CD14-positive monocyte (primary cell): ENCODE data around the gene SHROOM2. TPM values are rescaled to one million over a fixed set of nuclear protein-coding genes. Genes with fewer than 3 reads are reported as not detected.

ENCODE experiments used
- DNase-seq, 3 donors: peaks; one replicate each; pipeline ENCODE4 v3.0.0-alpha.2; 2011 to 2022
- H2AFZ ChIP-seq: 2 replicates; pipeline ENCODE4 v1.6.0; 2012; ENCODE audit warnings: mild to moderate bottlenecking, low read depth, low read length, inconsistent platforms; ENCODE audit not compliant: insufficient read depth, poor library complexity, severe bottlenecking
- H3K27ac ChIP-seq, 2 donors: 1 replicate in 1 of 2; 2 replicates in 1 of 2; pipeline ENCODE4 v1.5.1; 2012 to 2013; ENCODE audit warnings: low read length in 2 of 2, control low read depth in 1 of 2, inconsistent platforms in 1 of 2, low read depth in 1 of 2, mild to moderate bottlenecking in 1 of 2
- H3K27me3 ChIP-seq, 2 donors: one replicate each; pipeline versions ENCODE4 v1.6.0 to v1.6.1; 2011 to 2013; ENCODE audit warnings: low read length in 2 of 2; ENCODE audit not compliant: control insufficient read depth in 2 of 2, insufficient read depth in 2 of 2
- H3K36me3 ChIP-seq, 2 donors: replicated peaks in 1 of 2; 1 replicate in 1 of 2; 2 replicates in 1 of 2; pipeline versions ENCODE4 v1.5.1 to v1.6.1; 2012 to 2013; ENCODE audit warnings: low read length in 2 of 2, control low read depth in 1 of 2, inconsistent platforms in 1 of 2, mild to moderate bottlenecking in 1 of 2; ENCODE audit not compliant: insufficient read depth in 2 of 2, control insufficient read depth in 1 of 2
- H3K4me1 ChIP-seq, 2 donors: 1 replicate in 1 of 2; 2 replicates in 1 of 2; pipeline versions ENCODE4 v1.5.1 to v1.6.1; 2012 to 2013; ENCODE audit warnings: low read length in 2 of 2, control low read depth in 1 of 2, inconsistent platforms in 1 of 2, mild to moderate bottlenecking in 1 of 2, moderate library complexity in 1 of 2; ENCODE audit not compliant: insufficient read depth in 2 of 2, control insufficient read depth in 1 of 2
- H3K4me2 ChIP-seq: replicated peaks from 2 replicates; pipeline ENCODE3; 2012; ENCODE audit warnings: low read length, moderate library complexity, mild to moderate bottlenecking; ENCODE audit not compliant: poor library complexity, severe bottlenecking; ENCODE audit errors: extremely low read depth
- H3K4me3 ChIP-seq, 3 experiments: fragments of 200-600 bp in 1 of 3; sonication (generic) in 1 of 3; replicated peaks in 1 of 3; 1 replicate in 2 of 3; 2 replicates in 1 of 3; pipeline ENCODE4 v1.5.1; 2011 to 2013; ENCODE audit warnings: low read length in 3 of 3, mild to moderate bottlenecking in 3 of 3, control low read depth in 2 of 3, low read depth in 2 of 3, inconsistent platforms in 1 of 3, moderate library complexity in 1 of 3
- H3K79me2 ChIP-seq: 2 replicates; pipeline ENCODE4 v1.6.0; 2012; ENCODE audit warnings: mild to moderate bottlenecking, control low read depth, inconsistent platforms, low read length, moderate library complexity; ENCODE audit not compliant: insufficient read depth
- H3K9ac ChIP-seq: 2 replicates; pipeline ENCODE4 v1.6.0; 2017; ENCODE audit warnings: low read length, mild to moderate bottlenecking; ENCODE audit not compliant: insufficient read depth, poor library complexity, severe bottlenecking
- H3K9me3 ChIP-seq, 2 donors: replicated peaks in 1 of 2; 1 replicate in 1 of 2; 2 replicates in 1 of 2; pipeline versions ENCODE4 v1.5.1 to v1.6.1; 2012 to 2013; ENCODE audit warnings: low read length in 2 of 2, control low read depth in 1 of 2; ENCODE audit not compliant: control insufficient read depth in 1 of 2, insufficient read depth in 1 of 2
- H4K20me1 ChIP-seq: 2 replicates; pipeline ENCODE4 v1.6.0; 2012; ENCODE audit warnings: mild to moderate bottlenecking, low read length, control low read depth, moderate library complexity; ENCODE audit not compliant: insufficient read depth
- H3K27ac Mint-ChIP-seq, 7 donors: one replicate each; pipeline ENCODE4 v1.8.0; 2020; ENCODE audit warnings: mild to moderate bottlenecking in 7 of 7, mixed read lengths in 7 of 7, moderate library complexity in 6 of 7, inconsistent platforms in 2 of 7
- H3K27me3 Mint-ChIP-seq, 3 donors: one replicate each; pipeline ENCODE4 v1.8.0; 2021 to 2022; ENCODE audit warnings: low read depth in 3 of 3, mild to moderate bottlenecking in 3 of 3, mixed read lengths in 3 of 3, moderate library complexity in 3 of 3, inconsistent platforms in 1 of 3
- H3K36me3 Mint-ChIP-seq, 2 donors: one replicate each; pipeline ENCODE4 v1.8.0; 2020; ENCODE audit warnings: mixed read lengths in 2 of 2, inconsistent platforms in 1 of 2, mild to moderate bottlenecking in 1 of 2
- H3K4me1 Mint-ChIP-seq: one replicate; pipeline ENCODE4 v1.8.0; 2020; ENCODE audit warnings: mild to moderate bottlenecking, mixed read lengths
- H3K4me3 Mint-ChIP-seq, 2 donors: one replicate each; pipeline ENCODE4 v1.8.0; 2020; ENCODE audit warnings: mild to moderate bottlenecking in 2 of 2, mixed read lengths in 2 of 2, moderate library complexity in 1 of 2
- H3K9me3 Mint-ChIP-seq, 7 donors: one replicate each; pipeline ENCODE4 v1.8.0; 2020 to 2022; ENCODE audit warnings: mixed read lengths in 7 of 7, mild to moderate bottlenecking in 6 of 7, moderate library complexity in 6 of 7, inconsistent platforms in 2 of 7
- WGBS: methylation state at CpG from one replicate; pipeline ENCODE4 v1.1.5; 2013; ENCODE audit warnings: missing lambda C conversion rate; ENCODE audit not compliant: insufficient coverage; 5-methylcytosine and 5-hydroxymethylcytosine counted together
- intact Hi-C, 2 donors: fragments of 100-400 bp; cut with micrococcal nuclease; formaldehyde crosslinking; loops; one replicate each; pipeline versions ENCODE4 v1.15.0 to v1.15.1; 2023
- polyA plus RNA-seq, 3 donors: library from polyadenylated mRNA; depleted of rRNA in 1 of 3; unstranded in 2 of 3; stranded (reverse) in 1 of 3; fragments of 300-500 nt in 2 of 3; fragments of >200 nt in 1 of 3; fragmentation: Illumina TruSeq in 2 of 3; gene quantifications; 1 replicate in 2 of 3; 2 replicates in 1 of 3; pipeline ENCODE4 v1.2.3, GENCODE V29; 2012 to 2021
- TF ChIP-seq, protein P1 (sequence below): fragments of 200-600 bp; IDR thresholded peaks from one replicate; pipeline ENCODE4 v1.8.0; 2022; ENCODE audit warnings: antibody characterized with exemption, mild to moderate bottlenecking

The SHROOM2 gene
- polyA plus RNA-seq, 3 donors, result not detected

DNA sequence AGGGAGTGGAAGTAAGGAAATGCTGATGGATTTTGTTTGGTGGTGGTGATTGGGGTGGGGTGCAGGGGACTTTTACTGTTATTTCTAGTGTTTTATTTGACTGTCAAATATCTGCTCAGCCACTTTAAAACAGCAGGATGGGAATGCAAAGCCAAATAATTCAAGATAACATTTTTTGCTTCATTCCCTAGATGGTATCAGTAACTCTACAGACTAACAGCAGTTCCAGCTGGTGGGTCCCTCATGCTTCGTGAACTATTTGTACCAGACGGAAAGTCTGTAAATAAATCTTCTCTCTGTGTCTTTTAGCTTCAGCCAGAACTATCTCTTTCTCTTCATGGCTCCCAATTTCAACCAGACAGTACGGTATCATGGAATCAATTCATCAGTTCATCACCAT lies 48.1 kb upstream of the SHROOM2 start:
- H3K27me3 Mint-ChIP-seq, result peaks cover 3 to 26% (median 4%) of the 10 kb centered on the region in 3 donors
- H3K4me3 ChIP-seq, result no peak overlapping the region
- H3K9me3 ChIP-seq, result no peaks in the 10 kb centered on the region
- no peak overlapping the region for H3K27ac Mint-ChIP-seq
- no peaks in the 10 kb centered on the region for H4K20me1 ChIP-seq
- DNase-seq, result no peak
- H3K79me2 ChIP-seq, result no peaks in the 10 kb centered on the region
- H3K9me3 Mint-ChIP-seq, result peaks cover 0 to 5% (median 0%) of the 10 kb centered on the region in 7 donors
- no peaks in the 10 kb centered on the region for H3K27me3 ChIP-seq
- H3K4me1 ChIP-seq, result no peaks in the 10 kb centered on the region
- no peak overlapping the region for H2AFZ ChIP-seq
- no peaks in the 10 kb centered on the region for H3K36me3 Mint-ChIP-seq
- H3K27ac ChIP-seq, result no peak overlapping the region
- H3K36me3 ChIP-seq, result no peaks in the 10 kb centered on the region
- TF ChIP-seq, protein P1, sequence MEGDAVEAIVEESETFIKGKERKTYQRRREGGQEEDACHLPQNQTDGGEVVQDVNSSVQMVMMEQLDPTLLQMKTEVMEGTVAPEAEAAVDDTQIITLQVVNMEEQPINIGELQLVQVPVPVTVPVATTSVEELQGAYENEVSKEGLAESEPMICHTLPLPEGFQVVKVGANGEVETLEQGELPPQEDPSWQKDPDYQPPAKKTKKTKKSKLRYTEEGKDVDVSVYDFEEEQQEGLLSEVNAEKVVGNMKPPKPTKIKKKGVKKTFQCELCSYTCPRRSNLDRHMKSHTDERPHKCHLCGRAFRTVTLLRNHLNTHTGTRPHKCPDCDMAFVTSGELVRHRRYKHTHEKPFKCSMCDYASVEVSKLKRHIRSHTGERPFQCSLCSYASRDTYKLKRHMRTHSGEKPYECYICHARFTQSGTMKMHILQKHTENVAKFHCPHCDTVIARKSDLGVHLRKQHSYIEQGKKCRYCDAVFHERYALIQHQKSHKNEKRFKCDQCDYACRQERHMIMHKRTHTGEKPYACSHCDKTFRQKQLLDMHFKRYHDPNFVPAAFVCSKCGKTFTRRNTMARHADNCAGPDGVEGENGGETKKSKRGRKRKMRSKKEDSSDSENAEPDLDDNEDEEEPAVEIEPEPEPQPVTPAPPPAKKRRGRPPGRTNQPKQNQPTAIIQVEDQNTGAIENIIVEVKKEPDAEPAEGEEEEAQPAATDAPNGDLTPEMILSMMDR, result no peak
- no peaks in the 10 kb centered on the region for H3K4me1 Mint-ChIP-seq
- intact Hi-C loops, result no loop called here
- WGBS, result no CpG with 5 or more reads among the region's 3 CpGs
- H3K4me3 Mint-ChIP-seq, result no peak overlapping the region
- no peak overlapping the region for H3K4me2 ChIP-seq
- H3K9ac ChIP-seq, result no peak overlapping the region

DNA sequence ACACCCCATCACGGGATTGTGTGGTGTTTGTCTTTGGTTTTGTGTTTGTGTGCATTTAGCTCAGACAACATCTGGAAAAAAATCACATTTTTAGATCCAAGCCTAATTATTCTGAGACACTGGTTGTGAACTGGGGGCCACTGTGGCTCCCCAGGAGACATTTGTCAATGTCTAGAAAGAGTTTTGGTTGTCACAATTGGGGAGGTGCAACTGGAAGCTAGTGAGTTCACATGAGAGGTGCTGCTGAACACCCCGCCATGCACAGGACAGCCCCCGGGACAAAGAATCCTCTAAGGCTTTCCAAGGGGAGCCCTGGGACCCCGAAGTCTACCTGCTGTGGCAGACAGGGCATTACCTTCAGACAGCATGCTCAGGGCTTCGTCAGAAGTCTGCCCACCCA lies 47.1 kb upstream of the SHROOM2 start:
- Histone ChIP-seq H4K20me1 (no peaks in the 10 kb centered on the region), H3K79me2 (no peaks in the 10 kb centered on the region), H3K9me3 (no peaks in the 10 kb centered on the region), H2AFZ (no peak overlapping the region), H3K27me3 (no peaks in the 10 kb centered on the region), H3K4me2 (no peak overlapping the region), H3K4me3 (no peak overlapping the region), H3K36me3 (no peaks in the 10 kb centered on the region), H3K4me1 (no peaks in the 10 kb centered on the region), H3K27ac (no peak overlapping the region), H3K9ac (no peak overlapping the region)
- peaks cover 0 to 5% (median 0%) of the 10 kb centered on the region in 7 donors for H3K9me3 Mint-ChIP-seq
- H3K4me3 Mint-ChIP-seq, result no peak overlapping the region
- WGBS, result 75% methylated on average over 1 of the region's 5 CpGs
- no peaks in the 10 kb centered on the region for H3K4me1 Mint-ChIP-seq
- H3K27ac Mint-ChIP-seq, result no peak overlapping the region
- DNase-seq, result no peak
- H3K36me3 Mint-ChIP-seq, result no peaks in the 10 kb centered on the region
- H3K27me3 Mint-ChIP-seq, result peaks cover 2 to 27% (median 11%) of the 10 kb centered on the region in 3 donors
- intact Hi-C loops, result no loop called here
- TF ChIP-seq, protein P1, result no peak
